ENCODE measurements around the gene PPFIBP1. TPM values are rescaled to one million over a fixed set of nuclear protein-coding genes. Genes with fewer than 3 reads are reported as not detected.

Gene PPFIBP1
- total and polyA plus RNA-seq, 2 of the 8 experiments (the other 6 are each of a cell fraction or from before 2014, with no cell fraction given) = 7.7 to 31.3 TPM

DNA sequence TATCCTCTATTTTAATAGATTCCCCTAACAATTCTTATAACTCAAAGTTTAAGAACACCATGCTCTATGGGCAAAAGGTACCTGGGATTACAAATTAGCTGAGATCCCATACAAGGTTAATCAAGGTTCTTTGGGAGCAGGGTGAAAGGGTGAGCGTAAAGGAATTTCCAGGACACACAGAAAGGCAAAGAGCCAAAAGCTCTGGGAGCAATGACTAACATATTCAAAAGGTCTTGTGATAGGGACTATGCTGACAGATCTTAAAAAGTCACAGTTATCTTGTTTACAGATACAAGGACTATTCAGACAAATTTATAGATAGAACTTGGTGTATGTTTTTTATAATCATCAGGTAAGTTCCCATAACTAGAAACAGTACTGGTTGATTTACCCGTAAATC lies 19.5 kb upstream of the PPFIBP1 start (continued):
- no peak for TF ChIP-seq KDM5A (IDR thresholded peaks at IDR 0.05; ENCODE audit: low read length)
- TF ChIP-seq KDM1A (IDR thresholded peaks at IDR 0.05; ENCODE audit: borderline replicate concordance, low read length) = no peak
- TF ChIP-seq, protein P1, sequence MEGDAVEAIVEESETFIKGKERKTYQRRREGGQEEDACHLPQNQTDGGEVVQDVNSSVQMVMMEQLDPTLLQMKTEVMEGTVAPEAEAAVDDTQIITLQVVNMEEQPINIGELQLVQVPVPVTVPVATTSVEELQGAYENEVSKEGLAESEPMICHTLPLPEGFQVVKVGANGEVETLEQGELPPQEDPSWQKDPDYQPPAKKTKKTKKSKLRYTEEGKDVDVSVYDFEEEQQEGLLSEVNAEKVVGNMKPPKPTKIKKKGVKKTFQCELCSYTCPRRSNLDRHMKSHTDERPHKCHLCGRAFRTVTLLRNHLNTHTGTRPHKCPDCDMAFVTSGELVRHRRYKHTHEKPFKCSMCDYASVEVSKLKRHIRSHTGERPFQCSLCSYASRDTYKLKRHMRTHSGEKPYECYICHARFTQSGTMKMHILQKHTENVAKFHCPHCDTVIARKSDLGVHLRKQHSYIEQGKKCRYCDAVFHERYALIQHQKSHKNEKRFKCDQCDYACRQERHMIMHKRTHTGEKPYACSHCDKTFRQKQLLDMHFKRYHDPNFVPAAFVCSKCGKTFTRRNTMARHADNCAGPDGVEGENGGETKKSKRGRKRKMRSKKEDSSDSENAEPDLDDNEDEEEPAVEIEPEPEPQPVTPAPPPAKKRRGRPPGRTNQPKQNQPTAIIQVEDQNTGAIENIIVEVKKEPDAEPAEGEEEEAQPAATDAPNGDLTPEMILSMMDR (IDR thresholded peaks at IDR 0.05; ENCODE audit: control extremely low read depth in 1 of 3, insufficient read depth in 1 of 3, low read depth in 1 of 3, low read length in 3 of 3) = no peak
- TF ChIP-seq MAFK (IDR thresholded peaks at IDR 0.05; ENCODE audit: low read depth, low read length) = no peak
- TF ChIP-seq GTF2F1 (IDR thresholded peaks at IDR 0.05; ENCODE audit: borderline replicate concordance, low read depth, low read length) = no peak

All from H1 (cell line).